LNCAP (cell line): Measurements from ENCODE around the gene FAM161A.

Source experiments
- CTCF ChIP-seq: fragments of 450-650 bp; IDR thresholded peaks from 2 replicates; pipeline ENCODE4 v1.5.1; 2017; ENCODE audit warnings: mild to moderate bottlenecking

Gene FAM161A

GRCh38 chr2:61816480-61817355 lies 37.1 kb downstream of the FAM161A start:
- no peak for TF ChIP-seq CTCF

- no peak for TF ChIP-seq CTCF
Measured at GRCh38 chr2:61814539-61815160, 39.2 kb downstream of the FAM161A start.

- TF ChIP-seq CTCF: no peak
Measured at GRCh38 chr2:61811821-61812220, 42.0 kb downstream of the FAM161A start.

- TF ChIP-seq CTCF: no peak
Measured at GRCh38 chr2:61807036-61807757, 46.7 kb downstream of the FAM161A start.

GRCh38 chr2:61802548-61802947 lies 51.3 kb downstream of the FAM161A start:
- TF ChIP-seq CTCF: no peak

GRCh38 chr2:61799099-61799498 lies 54.8 kb downstream of the FAM161A start:
- TF ChIP-seq CTCF: no peak

- TF ChIP-seq CTCF: no peak
Measured at GRCh38 chr2:61795408-61795807, 58.5 kb downstream of the FAM161A start.
